HepG2 (cell line): ENCODE measurements around the gene ULK4. TPM values are rescaled to one million over a fixed set of nuclear protein-coding genes. Genes with fewer than 3 reads are reported as not detected.

ENCODE experiments used
- ATAC-seq: fragments of 200-7000 bp; cut with Tn5 transposase; 3 replicates; pipeline ENCODE4 v1.9.1; 2020; ENCODE audit warnings: mild to moderate bottlenecking, moderate library complexity
- BruUV-seq: library from RNA; stranded (reverse); fragments of 400-500 nt; replicated peaks from 2 replicates; lab custom pipeline; 2021; lab: Mats Ljungman, UMichigan
- CTCF ChIA-PET: fragments of 300-600 bp; formaldehyde crosslinking; extraction: SDS; loops from one replicate; lab custom pipeline; 2021; ENCODE audit warnings: low total read pairs, inconsistent platforms, low intra/inter-chr PET ratio; lab: Yijun Ruan, JAX
- POLR2A ChIA-PET: fragments of 350-600 bp; sonication (Branson Sonifier 250); formaldehyde crosslinking; loops from one replicate; lab custom pipeline; 2020; ENCODE audit warnings: antibody characterized with exemption, inconsistent platforms; lab: Yijun Ruan, JAX
- DNase-seq: peaks from one replicate; pipeline ENCODE4 v3.0.0-alpha.2; 2015; ENCODE audit warnings: low spot score
- FAIRE-seq: peaks from 3 replicates; lab custom pipeline; 2011; peaks lifted over from hg19 to GRCh38; lab: Jason Lieb, UNC
- H2AFZ ChIP-seq: one replicate; pipeline ENCODE4 v1.6.1; 2011; ENCODE audit warnings: low read length, inconsistent platforms
- H3K27ac ChIP-seq: fragments of 300-600 bp; 3 replicates; pipeline ENCODE4 v1.8.0; 2011; ENCODE audit warnings: mixed run types, mild to moderate bottlenecking, mixed read lengths, low read length, inconsistent platforms; ENCODE audit not compliant: insufficient read depth; ENCODE audit errors: extremely low read length
- H3K27me3 ChIP-seq, 2 experiments: fragments of 200-600 bp in 1 of 2; 2 replicates in 1 of 2; 3 replicates in 1 of 2; pipeline versions ENCODE4 v1.6.0 to v1.8.0; 2011; ENCODE audit warnings: low read length in 2 of 2, mild to moderate bottlenecking in 2 of 2, moderate library complexity in 2 of 2, inconsistent platforms in 1 of 2; ENCODE audit not compliant: insufficient read depth in 2 of 2, control insufficient read depth in 1 of 2
- H3K36me3 ChIP-seq, 2 experiments: fragments of 200-600 bp in 1 of 2; replicated peaks in 1 of 2; 2 replicates in 1 of 2; 3 replicates in 1 of 2; pipeline versions ENCODE4 v1.5.1 to v1.8.0; 2011; ENCODE audit warnings: low read length in 2 of 2, inconsistent platforms in 1 of 2; ENCODE audit not compliant: insufficient read depth in 2 of 2, control insufficient read depth in 1 of 2
- H3K4me1 ChIP-seq: 2 replicates; pipeline ENCODE4 v1.5.1; 2012; ENCODE audit warnings: low read length, inconsistent platforms; ENCODE audit not compliant: insufficient read depth
- H3K4me2 ChIP-seq: 2 replicates; pipeline ENCODE4 v1.6.0; 2011; ENCODE audit warnings: low read depth, low read length, inconsistent platforms
- H3K4me3 ChIP-seq, 3 experiments: fragments of 200-600 bp in 1 of 3; sonication (generic), shearing (Covaris generic) in 1 of 3; replicated peaks in 1 of 3; 2 replicates each; pipeline ENCODE4 v1.5.1; 2011 to 2016; ENCODE audit warnings: low read length in 3 of 3, inconsistent platforms in 2 of 3, low read depth in 2 of 3, mild to moderate bottlenecking in 2 of 3, control low read depth in 1 of 3, mixed read lengths in 1 of 3; ENCODE audit not compliant: insufficient read depth in 1 of 3
- H3K79me2 ChIP-seq: one replicate; pipeline ENCODE4 v1.6.1; 2011; ENCODE audit warnings: low read length, inconsistent platforms; ENCODE audit not compliant: insufficient read depth
- H3K9ac ChIP-seq: 2 replicates; pipeline ENCODE4 v1.6.0; 2011; ENCODE audit warnings: mild to moderate bottlenecking, low read depth, low read length, inconsistent platforms; ENCODE audit not compliant: insufficient read depth
- H3K9me3 ChIP-seq: 2 replicates; pipeline ENCODE4 v1.5.1; 2012; ENCODE audit warnings: mild to moderate bottlenecking, low read length
- H4K20me1 ChIP-seq: 2 replicates; pipeline ENCODE4 v1.6.0; 2011; ENCODE audit warnings: inconsistent platforms, mild to moderate bottlenecking, low read length, moderate library complexity; ENCODE audit not compliant: insufficient read depth
- CEBPG ChIP-seq: IDR thresholded peaks from 2 replicates; pipeline ENCODE4 v1.6.1; 2016
- NFYC ChIP-seq: IDR thresholded peaks from 2 replicates; pipeline ENCODE4 v1.6.1; 2016; ENCODE audit warnings: missing genetic modification reagents, missing compliant biosample characterization
- RBM39 ChIP-seq: fragments of 200-400 bp; formaldehyde crosslinking; IDR thresholded peaks from one replicate; pipeline ENCODE4 v1.6.1; 2018; ENCODE audit warnings: antibody characterized with exemption, mild to moderate bottlenecking, low read depth, low read length; ENCODE audit not compliant: poor library complexity, severe bottlenecking
- RCOR2 ChIP-seq: IDR thresholded peaks from 2 replicates; pipeline ENCODE4 v1.6.1; 2016; ENCODE audit warnings: missing biosample characterization, missing genetic modification reagents
- REXO4 ChIP-seq: sonication (generic); formaldehyde crosslinking; IDR thresholded peaks from 2 replicates; pipeline ENCODE4 v1.8.0; 2022; ENCODE audit warnings: missing genetic modification reagents, mild to moderate bottlenecking, borderline replicate concordance
- RFX3 ChIP-seq: IDR thresholded peaks from 2 replicates; pipeline ENCODE4 v1.6.1; 2016; ENCODE audit warnings: missing biosample characterization, missing genetic modification reagents
- TBL1XR1 ChIP-seq: fragments of 150-350 bp; IDR thresholded peaks from 2 replicates; pipeline ENCODE4 v1.6.1; 2014; ENCODE audit warnings: borderline replicate concordance, low read length; ENCODE audit not compliant: partially characterized antibody
- XBP1 ChIP-seq: sonication (generic); formaldehyde crosslinking; IDR thresholded peaks from 2 replicates; pipeline ENCODE4 v1.5.0; 2020; ENCODE audit warnings: missing genetic modification reagents
- YEATS2 ChIP-seq: sonication (generic); formaldehyde crosslinking; IDR thresholded peaks from 2 replicates; pipeline ENCODE4 v1.4.0; 2020; ENCODE audit warnings: missing genetic modification reagents, borderline replicate concordance
- ZMAT3 ChIP-seq: sonication (generic); formaldehyde crosslinking; conservative IDR thresholded peaks from 2 replicates; pipeline ENCODE4 v1.7.0; 2021; ENCODE audit warnings: missing genetic modification reagents
- ZNF143 ChIP-seq: sonication (generic); formaldehyde crosslinking; IDR thresholded peaks from 2 replicates; pipeline ENCODE4 v1.4.0; 2020; ENCODE audit warnings: missing genetic modification reagents
- ZNF225 ChIP-seq: sonication (generic); formaldehyde crosslinking; IDR thresholded peaks from 2 replicates; pipeline ENCODE4 v1.4.0; 2020; ENCODE audit warnings: mild to moderate bottlenecking, missing genetic modification reagents
- ZNF468 ChIP-seq: sonication (generic); formaldehyde crosslinking; IDR thresholded peaks from 2 replicates; pipeline ENCODE4 v1.8.0; 2022; ENCODE audit warnings: mild to moderate bottlenecking, moderate library complexity, missing genetic modification reagents
- ZNF790 ChIP-seq: sonication (generic); formaldehyde crosslinking; IDR thresholded peaks from 2 replicates; pipeline ENCODE4 v1.8.0; 2022; ENCODE audit warnings: missing genetic modification reagents, mild to moderate bottlenecking, borderline replicate concordance
- ZSCAN31 ChIP-seq: sonication (generic); formaldehyde crosslinking; IDR thresholded peaks from 2 replicates; pipeline ENCODE4 v1.5.0; 2020; ENCODE audit warnings: low read depth, mild to moderate bottlenecking, missing genetic modification reagents
- WGBS: methylation state at CpG from one replicate; pipeline ENCODE4 v1.1.6; 2017; ENCODE audit warnings: low lambda C conversion rate; 5-methylcytosine and 5-hydroxymethylcytosine counted together
- in situ Hi-C: cut with HindIII; loops from 2 replicates; pipeline ENCODE4 v1.10.0; 2017; ENCODE audit warnings: low pct_unique_long_range_greater_than_20kb; ENCODE audit not compliant: extremely low pct_ligation_motif_present
- intact Hi-C: fragments of 100-400 bp; cut with micrococcal nuclease; formaldehyde crosslinking; loops from one replicate; pipeline ENCODE4 v1.10.0; 2022; ENCODE audit not compliant: unreplicated experiment
- polyA plus RNA-seq, 8 experiments: library from polyadenylated mRNA; depleted of rRNA in 3 of 8; stranded (reverse) in 7 of 8; unstranded in 1 of 8; fragments of >200 nt; fragmentation: Illumina TruSeq in 4 of 8; extraction: Trizol in 4 of 8; gene quantifications; 2 replicates each; pipeline versions ENCODE4 v1.2.1 to v1.2.3, GENCODE V29; 2011 to 2016; ENCODE audit warnings: low read depth in 4 of 8, missing spikeins in 1 of 8, mixed read lengths in 1 of 8; ENCODE audit not compliant: insufficient read depth in 1 of 8
- total RNA-seq, 5 experiments: library from RNA; depleted of rRNA; stranded (reverse); fragments of >200 nt; fragmentation: Illumina TruSeq; extraction: Trizol; gene quantifications; 2 replicates each; pipeline ENCODE4 v1.2.3, GENCODE V29; 2016; ENCODE audit warnings: low read depth in 1 of 5
- TF ChIP-seq, protein P1 (sequence below): sonication (generic); formaldehyde crosslinking; IDR thresholded peaks from 2 replicates; pipeline ENCODE4 v1.4.0; 2020; ENCODE audit warnings: missing genetic modification reagents
- TF ChIP-seq, protein P2 (sequence below): sonication (generic); formaldehyde crosslinking; IDR thresholded peaks from 2 replicates; pipeline ENCODE4 v1.5.0; 2020; ENCODE audit warnings: missing genetic modification reagents
- TF ChIP-seq, protein P3 (sequence below): sonication (generic); formaldehyde crosslinking; IDR thresholded peaks from 2 replicates; pipeline ENCODE4 v1.4.0; 2020; ENCODE audit warnings: missing genetic modification reagents
- TF ChIP-seq, protein P4 (sequence below): sonication (generic); formaldehyde crosslinking; IDR thresholded peaks from 2 replicates; pipeline ENCODE4 v1.9.0; 2021; ENCODE audit warnings: missing genetic modification reagents, mild to moderate bottlenecking, borderline replicate concordance

The ULK4 gene
- total and polyA plus RNA-seq, 2 of the 13 experiments (the other 11 are each of a cell fraction or from before 2014, with no cell fraction given) = 6.7 to 11.8 TPM

GRCh38 chr3:41241161-41241560 lies 720.7 kb downstream of the ULK4 start:
- H2AFZ ChIP-seq = no peak overlapping the region
- no peak overlapping the region for H3K27ac ChIP-seq
- peaks cover 21 to 52% of the 10 kb centered on the region in 2 experiments for H3K36me3 ChIP-seq
- H3K4me3 ChIP-seq = no peak overlapping the region
- DNase-seq = no peak
- no peaks in the 10 kb centered on the region; the same call in 1 of the 2 replicates for H4K20me1 ChIP-seq
- TF ChIP-seq ZNF790 (no peak), ZSCAN31 (CRISPR knock-in tag) (no peak), ZMAT3 (CRISPR knock-in tag) (no peak), ZNF468 (CRISPR knock-in tag) (no peak), YEATS2 (CRISPR knock-in tag) (no peak), RCOR2 (CRISPR knock-in tag) (no peak), CEBPG (CRISPR knock-in tag) (no peak), TBL1XR1 (no peak), NFYC (no peak), RBM39 (no peak), ZNF225 (CRISPR knock-in tag) (no peak), REXO4 (CRISPR knock-in tag) (no peak), RFX3 (no peak), XBP1 (CRISPR knock-in tag) (no peak), ZNF143 (no peak)
- TF ChIP-seq, protein P1, sequence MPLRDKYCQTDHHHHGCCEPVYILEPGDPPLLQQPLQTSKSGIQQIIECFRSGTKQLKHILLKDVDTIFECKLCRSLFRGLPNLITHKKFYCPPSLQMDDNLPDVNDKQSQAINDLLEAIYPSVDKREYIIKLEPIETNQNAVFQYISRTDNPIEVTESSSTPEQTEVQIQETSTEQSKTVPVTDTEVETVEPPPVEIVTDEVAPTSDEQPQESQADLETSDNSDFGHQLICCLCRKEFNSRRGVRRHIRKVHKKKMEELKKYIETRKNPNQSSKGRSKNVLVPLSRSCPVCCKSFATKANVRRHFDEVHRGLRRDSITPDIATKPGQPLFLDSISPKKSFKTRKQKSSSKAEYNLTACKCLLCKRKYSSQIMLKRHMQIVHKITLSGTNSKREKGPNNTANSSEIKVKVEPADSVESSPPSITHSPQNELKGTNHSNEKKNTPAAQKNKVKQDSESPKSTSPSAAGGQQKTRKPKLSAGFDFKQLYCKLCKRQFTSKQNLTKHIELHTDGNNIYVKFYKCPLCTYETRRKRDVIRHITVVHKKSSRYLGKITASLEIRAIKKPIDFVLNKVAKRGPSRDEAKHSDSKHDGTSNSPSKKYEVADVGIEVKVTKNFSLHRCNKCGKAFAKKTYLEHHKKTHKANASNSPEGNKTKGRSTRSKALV = no peak
- TF ChIP-seq, protein P2, sequence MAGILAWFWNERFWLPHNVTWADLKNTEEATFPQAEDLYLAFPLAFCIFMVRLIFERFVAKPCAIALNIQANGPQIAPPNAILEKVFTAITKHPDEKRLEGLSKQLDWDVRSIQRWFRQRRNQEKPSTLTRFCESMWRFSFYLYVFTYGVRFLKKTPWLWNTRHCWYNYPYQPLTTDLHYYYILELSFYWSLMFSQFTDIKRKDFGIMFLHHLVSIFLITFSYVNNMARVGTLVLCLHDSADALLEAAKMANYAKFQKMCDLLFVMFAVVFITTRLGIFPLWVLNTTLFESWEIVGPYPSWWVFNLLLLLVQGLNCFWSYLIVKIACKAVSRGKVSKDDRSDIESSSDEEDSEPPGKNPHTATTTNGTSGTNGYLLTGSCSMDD (CRISPR knock-in tag) = no peak
- TF ChIP-seq, protein P3, sequence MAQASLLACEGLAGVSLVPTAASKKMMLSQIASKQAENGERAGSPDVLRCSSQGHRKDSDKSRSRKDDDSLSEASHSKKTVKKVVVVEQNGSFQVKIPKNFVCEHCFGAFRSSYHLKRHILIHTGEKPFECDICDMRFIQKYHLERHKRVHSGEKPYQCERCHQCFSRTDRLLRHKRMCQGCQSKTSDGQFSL (CRISPR knock-in tag) = no peak
- TF ChIP-seq, protein P4, sequence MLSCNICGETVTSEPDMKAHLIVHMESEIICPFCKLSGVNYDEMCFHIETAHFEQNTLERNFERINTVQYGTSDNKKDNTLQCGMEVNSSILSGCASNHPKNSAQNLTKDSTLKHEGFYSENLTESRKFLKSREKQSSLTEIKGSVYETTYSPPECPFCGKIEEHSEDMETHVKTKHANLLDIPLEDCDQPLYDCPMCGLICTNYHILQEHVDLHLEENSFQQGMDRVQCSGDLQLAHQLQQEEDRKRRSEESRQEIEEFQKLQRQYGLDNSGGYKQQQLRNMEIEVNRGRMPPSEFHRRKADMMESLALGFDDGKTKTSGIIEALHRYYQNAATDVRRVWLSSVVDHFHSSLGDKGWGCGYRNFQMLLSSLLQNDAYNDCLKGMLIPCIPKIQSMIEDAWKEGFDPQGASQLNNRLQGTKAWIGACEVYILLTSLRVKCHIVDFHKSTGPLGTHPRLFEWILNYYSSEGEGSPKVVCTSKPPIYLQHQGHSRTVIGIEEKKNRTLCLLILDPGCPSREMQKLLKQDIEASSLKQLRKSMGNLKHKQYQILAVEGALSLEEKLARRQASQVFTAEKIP (CRISPR knock-in tag) = no peak
- TF ChIP-seq, all 625 proteins: peak for 0
- no TSS peak for BruUV-seq
- H3K79me2 ChIP-seq = peaks cover 5% of the 10 kb centered on the region
- ATAC-seq (no peak), FAIRE-seq (no peak)
- 97% methylated on average over 4 of the region's 4 CpGs for WGBS
- no peaks in the 10 kb centered on the region for H3K27me3 ChIP-seq
- H3K9me3 ChIP-seq = no peaks in the 10 kb centered on the region
- no peak overlapping the region for H3K9ac ChIP-seq
- in situ Hi-C loops = no loop called here
- ChIA-PET CTCF (no interaction called here), POLR2A (no interaction called here)
- H3K4me1 ChIP-seq = peaks cover 6% of the 10 kb centered on the region
- intact Hi-C loops = loop anchor here (10.0 kb wide), 2 partner anchors 204 to 656 kb away; no protein-coding TSS in a partner anchor
- H3K4me2 ChIP-seq = no peak overlapping the region
